ENCODE results near the gene RAB37. TPM values are rescaled to one million over a fixed set of nuclear protein-coding genes. Genes with fewer than 3 reads are reported as not detected.

RAB37 gene
- total and polyA plus RNA-seq, 2 of the 13 experiments (the other 11 are each of a cell fraction or from before 2014, with no cell fraction given), result 0.91 to 3.7 TPM

DNA sequence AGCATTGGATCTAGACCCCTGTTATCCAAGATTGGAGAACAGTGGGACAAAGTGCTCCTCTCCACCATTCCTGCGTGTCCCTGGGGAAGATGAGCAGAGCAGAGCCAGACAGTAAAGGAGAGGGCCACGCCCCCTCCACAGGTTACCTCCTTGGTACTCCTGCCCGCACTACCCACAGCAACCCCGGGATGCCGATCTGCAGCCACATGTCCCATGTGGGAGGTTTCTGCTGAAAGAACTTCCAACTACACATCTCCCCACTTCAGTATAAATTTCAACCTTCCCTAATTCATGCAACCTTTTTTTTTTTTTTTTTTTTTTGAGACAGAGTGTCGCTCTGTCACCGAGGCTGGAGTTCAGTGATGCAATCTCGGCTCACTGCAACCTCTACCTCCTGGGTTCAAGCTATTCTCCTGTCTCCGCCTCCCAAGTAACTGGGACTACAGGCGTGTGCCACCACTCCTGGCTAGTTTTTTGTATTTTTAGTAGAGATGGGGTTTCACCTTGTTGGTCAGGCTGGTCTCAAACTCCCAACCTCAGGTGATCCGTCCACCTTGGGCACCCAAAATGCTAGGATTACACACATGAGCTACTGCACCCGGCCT is 2.3 kb downstream of the RAB37 start:
- FAIRE-seq (no peak), ATAC-seq (no peak), DNase-seq (ENCODE audit: low spot score) (no peak)
- intact Hi-C loops (cut with micrococcal nuclease; ENCODE audit: unreplicated experiment) (no loop called here), in situ Hi-C loops (cut with HindIII; ENCODE audit: extremely low pct_ligation_motif_present, low pct_unique_long_range_greater_than_20kb) (loop anchor here (5.0 kb wide), 1 partner anchor 82 kb away; no protein-coding TSS in a partner anchor)
- Histone ChIP-seq H3K4me1 (ENCODE audit: insufficient read depth, low read length) (peaks cover 70% of the 10 kb centered on the region), H3K27ac (ENCODE audit: extremely low read length, insufficient read depth, low read length) (no peak overlapping the region), H3K4me2 (ENCODE audit: low read depth, low read length) (no peak overlapping the region), H4K20me1 (ENCODE audit: insufficient read depth, low read length) (no peaks in the 10 kb centered on the region), H3K9ac (ENCODE audit: insufficient read depth, low read depth, low read length) (no peak overlapping the region), H3K27me3 (ENCODE audit: control insufficient read depth in 1 of 2, insufficient read depth in 2 of 2, low read length in 2 of 2) (peaks cover 5 to 36% of the 10 kb centered on the region in 2 experiments; a peak in 3 of 5 replicates), H3K4me3 (replicated peaks in 1 of 3; ENCODE audit: insufficient read depth in 1 of 3, low read depth in 2 of 3, low read length in 3 of 3) (no peak overlapping the region), H2AFZ (ENCODE audit: low read length) (no peak overlapping the region), H3K79me2 (ENCODE audit: insufficient read depth, low read length) (no peaks in the 10 kb centered on the region), H3K36me3 (replicated peaks in 1 of 2; ENCODE audit: control insufficient read depth in 1 of 2, insufficient read depth in 2 of 2, low read length in 2 of 2) (no peaks in the 10 kb centered on the region), H3K9me3 (ENCODE audit: low read length) (no peaks in the 10 kb centered on the region)
- CTCF ChIA-PET (ENCODE audit: low intra/inter-chr PET ratio, low total read pairs), result no interaction called here
- POLR2A ChIA-PET, result interaction anchor here (3.9 to 5.6 kb wide), 5 partner anchors 13 to 309 kb away, joined by 20 to 221 read pairs (median 68); partner anchors contain the start of genes FDXR and NAT9
- no TSS peak for BruUV-seq (replicated peaks)
- peak; percentile 24; the same call in 1 of the 2 replicates for TF ChIP-seq CEBPB (IDR thresholded peaks at IDR 0.05; ENCODE audit: borderline replicate concordance, low read depth, low read length)
- TF ChIP-seq RFX5 (IDR thresholded peaks at IDR 0.05; ENCODE audit: low read depth, low read length), result no peak
- TF ChIP-seq CEBPG (CRISPR knock-in tag; IDR thresholded peaks at IDR 0.05), result 0 out of 2 replicates have a peak, but pooled peaks have one; percentile 21
- no peak for TF ChIP-seq ZNF282 (IDR thresholded peaks at IDR 0.05; ENCODE audit: partially characterized antibody)
- TF ChIP-seq ZNF615 (CRISPR knock-in tag; IDR thresholded peaks at IDR 0.05; ENCODE audit: borderline replicate concordance), result no peak
- TF ChIP-seq HNRNPUL1 (IDR thresholded peaks at IDR 0.05; ENCODE audit: low read depth, low read length), result no peak
- TF ChIP-seq SETDB1 (CRISPR knock-in tag; IDR thresholded peaks at IDR 0.05; ENCODE audit: borderline replicate concordance), result no peak
- peak; percentile 53; the same call in 1 of the 2 replicates for TF ChIP-seq ZNF460 (CRISPR knock-in tag; IDR thresholded peaks at IDR 0.05; ENCODE audit: borderline replicate concordance)
- no peak for TF ChIP-seq FOXJ3 (CRISPR knock-in tag; IDR thresholded peaks at IDR 0.05; ENCODE audit: borderline replicate concordance)
- WGBS (ENCODE audit: low lambda C conversion rate), result 25% methylated on average over 12 of the region's 12 CpGs

Measured in HepG2 (cell line).